GM18505 (cell line): ENCODE results near the gene TCEA2.

Experiments used
- ATAC-seq: cut with Tn5 transposase; IDR thresholded peaks from one replicate; pipeline ENCODE4 v1.9.1; 2021; ENCODE audit not compliant: unreplicated experiment
- POLR2A ChIP-seq: IDR thresholded peaks from 4 replicates; pipeline ENCODE4 v1.6.1; 2011; ENCODE audit warnings: borderline replicate concordance; ENCODE audit not compliant: insufficient read depth, insufficient read length; ENCODE audit errors: extremely low read depth

The TCEA2 gene

GRCh38 chr20:64100946-64101688, 38.1 kb downstream of the TCEA2 start:
- ATAC-seq: no peak

GRCh38 chr20:64101731-64102621, 39.0 kb downstream of the TCEA2 start:
- TF ChIP-seq POLR2A: no peak

More at GRCh38 chr20:64100946-64101688, 38.1 kb downstream of the TCEA2 start:
- no peak for TF ChIP-seq POLR2A

GRCh38 chr20:64102647-64103354, 39.8 kb downstream of the TCEA2 start:
- no peak for TF ChIP-seq POLR2A
- no peak for ATAC-seq

More at GRCh38 chr20:64101731-64102621, 39.0 kb downstream of the TCEA2 start:
- ATAC-seq: no peak

GRCh38 chr20:64103871-64104666, 41.1 kb downstream of the TCEA2 start:
- TF ChIP-seq POLR2A: no peak
- no peak for ATAC-seq

GRCh38 chr20:64104667-64105451, 41.9 kb downstream of the TCEA2 start:
- ATAC-seq: no peak
- TF ChIP-seq POLR2A: no peak

GRCh38 chr20:64105846-64106434, 42.9 kb downstream of the TCEA2 start:
- ATAC-seq: no peak
- no peak for TF ChIP-seq POLR2A

- no peak for ATAC-seq
- no peak for TF ChIP-seq POLR2A
These were observed 43.5 kb downstream of the TCEA2 start for GRCh38 chr20:64106435-64106961.

GRCh38 chr20:64106981-64107735, 44.2 kb downstream of the TCEA2 start, which contains the start of gene NPBWR2:
Gene NPBWR2, minus strand, starts transcription at chr20:64107565. Its CDS starts 734 bp downstream, at chr20:64106831.
- no peak for ATAC-seq
- no peak for TF ChIP-seq POLR2A

- TF ChIP-seq POLR2A: no peak
- ATAC-seq: no peak
These were observed 44.9 kb downstream of the TCEA2 start for GRCh38 chr20:64107736-64108457.

GRCh38 chr20:64108731-64109681, 46.0 kb downstream of the TCEA2 start:
- no peak for ATAC-seq
- TF ChIP-seq POLR2A: no peak
